ENCODE measurements around the gene ANKRD60.

The ANKRD60 gene

GRCh38 chr20:58198901-58199355 lies 29.5 kb downstream of the ANKRD60 start:
- in situ Hi-C loops (cut with MboI; ENCODE audit: low sequenced_read_pairs) = loop anchor here (25.0 kb wide), 1 partner anchor 587 kb away; the partner anchor contains the start of gene ZBP1

DNA sequence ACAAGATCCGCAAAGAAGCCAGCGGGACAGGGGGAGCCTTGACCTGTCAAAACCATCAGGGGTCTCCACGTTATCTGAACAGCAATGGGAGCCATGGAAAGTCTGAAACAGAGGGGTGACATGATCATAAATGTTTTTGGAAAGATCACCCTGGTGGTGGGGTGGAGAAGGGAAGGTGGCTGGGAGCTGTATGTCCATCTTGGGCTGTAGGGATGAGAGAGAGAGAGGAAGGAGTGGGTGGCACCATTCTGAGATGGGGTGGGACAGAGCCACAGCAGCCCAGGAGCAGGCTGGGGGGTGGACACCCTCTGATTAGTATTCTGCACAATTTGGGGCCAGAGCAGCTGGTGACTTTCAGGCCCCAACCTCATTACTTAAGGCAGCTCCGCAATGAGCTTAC lies 30.1 kb downstream of the ANKRD60 start:
- in situ Hi-C loops (cut with MboI; ENCODE audit: low sequenced_read_pairs) = loop anchor here (25.0 kb wide), 1 partner anchor 586 kb away; the partner anchor contains the start of gene ZBP1

- in situ Hi-C loops (cut with MboI; ENCODE audit: low sequenced_read_pairs) = loop anchor here (25.0 kb wide), 1 partner anchor 585 kb away; the partner anchor contains the start of gene ZBP1
Measured at GRCh38 chr20:58197185-58197469, 31.3 kb downstream of the ANKRD60 start.

DNA sequence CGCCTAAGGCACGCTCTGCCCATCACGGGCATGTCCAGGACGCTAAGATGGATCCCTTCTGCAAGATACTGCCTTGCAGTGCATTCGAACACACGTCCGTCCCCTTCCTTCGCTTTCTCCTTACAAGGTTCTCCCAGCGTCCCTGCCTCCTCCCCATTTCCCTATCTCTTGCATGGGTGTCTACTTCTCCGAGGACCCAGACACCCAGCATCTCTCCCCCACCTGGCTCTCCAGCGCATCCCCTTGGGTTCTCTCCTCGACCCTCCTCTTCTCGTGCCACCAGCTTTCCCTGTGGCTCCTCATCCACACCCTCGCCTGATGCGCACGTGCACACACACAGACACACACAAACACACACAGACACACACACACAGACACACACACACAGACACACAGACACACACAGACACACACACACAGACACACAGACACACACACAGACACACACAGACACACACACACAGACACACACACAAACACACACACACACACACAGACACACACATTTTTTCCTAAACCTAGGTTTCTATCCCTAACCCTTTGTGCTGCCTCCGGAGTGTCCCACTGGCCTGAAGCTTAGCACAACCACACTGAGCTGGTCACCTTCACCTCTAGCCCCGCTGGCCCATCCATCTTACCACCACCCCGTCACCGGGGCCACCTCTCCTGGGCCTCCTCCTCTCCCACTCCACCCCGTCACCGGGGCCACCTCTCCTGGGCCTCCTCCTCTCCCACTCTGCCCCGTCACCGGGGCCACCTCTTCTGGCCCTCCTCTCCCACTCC lies 31.9 kb downstream of the ANKRD60 start:
- in situ Hi-C loops (cut with MboI; ENCODE audit: low sequenced_read_pairs) = loop anchor here (25.0 kb wide), 1 partner anchor 584 kb away; the partner anchor contains the start of gene ZBP1

DNA sequence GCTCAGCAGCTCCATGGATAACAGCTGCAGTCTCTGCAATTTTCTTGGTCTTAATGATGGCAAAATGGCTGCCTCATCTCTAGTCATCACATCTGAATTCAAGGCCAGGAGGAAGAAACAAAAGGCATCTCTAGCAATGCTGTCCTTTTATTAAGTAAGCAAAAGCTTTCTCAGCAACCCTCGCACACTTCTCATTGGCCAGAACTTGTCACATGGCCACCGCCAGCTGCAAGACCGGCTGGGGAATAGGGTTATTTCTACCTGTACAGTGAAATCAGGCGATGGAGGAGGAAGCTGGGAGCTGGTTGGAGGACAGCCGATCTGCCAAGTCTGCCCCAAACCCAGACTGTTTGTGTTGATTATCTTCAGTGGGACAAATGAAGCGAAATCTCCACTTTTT lies 33.4 kb downstream of the ANKRD60 start:
- in situ Hi-C loops (cut with MboI; ENCODE audit: low sequenced_read_pairs) = loop anchor here (25.0 kb wide), 1 partner anchor 583 kb away; the partner anchor contains the start of gene ZBP1

GRCh38 chr20:58194175-58194791 lies 34.2 kb downstream of the ANKRD60 start:
- in situ Hi-C loops (cut with MboI; ENCODE audit: low sequenced_read_pairs) = loop anchor here (25.0 kb wide), 1 partner anchor 582 kb away; the partner anchor contains the start of gene ZBP1

DNA sequence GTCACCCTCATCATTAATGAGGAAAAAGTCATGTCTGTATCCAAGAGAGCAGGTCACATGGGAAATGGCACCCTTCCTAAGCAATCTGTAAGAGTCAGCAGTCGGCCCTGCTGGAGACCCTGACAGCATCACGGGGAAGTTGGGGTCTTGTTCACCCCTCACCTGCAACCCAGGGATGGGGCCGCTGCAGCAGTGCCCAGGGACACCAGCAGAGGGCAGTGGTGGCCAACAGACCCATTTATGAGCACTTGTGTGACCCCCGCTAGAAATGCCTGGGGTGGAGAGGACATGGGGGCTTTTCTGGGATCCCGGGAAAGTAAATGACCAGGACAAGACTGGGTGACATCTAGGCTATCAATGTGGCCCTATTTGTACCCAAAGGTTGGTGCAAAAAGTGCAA lies 35.9 kb downstream of the ANKRD60 start:
- in situ Hi-C loops (cut with MboI; ENCODE audit: low sequenced_read_pairs) = loop anchor here (25.0 kb wide), 1 partner anchor 580 kb away; the partner anchor contains the start of gene ZBP1

GRCh38 chr20:58192065-58192464 lies 36.4 kb downstream of the ANKRD60 start:
- in situ Hi-C loops (cut with MboI; ENCODE audit: low sequenced_read_pairs) = loop anchor here (25.0 kb wide), 1 partner anchor 580 kb away; the partner anchor contains the start of gene ZBP1

DNA sequence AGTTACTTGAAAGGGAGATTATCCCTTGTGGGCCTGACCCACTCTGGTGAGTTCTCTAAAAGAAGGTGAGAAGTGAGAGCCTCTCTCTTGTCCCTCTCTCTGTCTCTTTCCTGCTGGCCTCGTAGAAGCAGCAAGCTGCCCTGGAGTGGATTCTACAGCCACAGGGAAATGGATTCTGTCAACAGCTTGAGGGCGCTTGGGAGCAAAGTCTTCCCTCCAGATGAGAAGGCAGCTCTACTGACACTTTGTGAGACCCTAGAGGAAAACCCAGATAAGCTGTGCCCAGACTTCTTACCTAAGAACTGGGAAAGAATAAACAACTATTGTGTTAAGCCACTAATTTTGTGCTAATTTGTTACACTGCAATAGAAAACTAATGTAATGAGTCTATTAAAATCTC lies 39.9 kb downstream of the ANKRD60 start:
- in situ Hi-C loops (cut with MboI; ENCODE audit: low sequenced_read_pairs) = loop anchor here (25.0 kb wide), 1 partner anchor 576 kb away; the partner anchor contains the start of gene ZBP1

GRCh38 chr20:58184984-58185383 lies 43.5 kb downstream of the ANKRD60 start:
- in situ Hi-C loops (cut with MboI; ENCODE audit: low sequenced_read_pairs) = loop anchor here (25.0 kb wide), 1 partner anchor 573 kb away; the partner anchor contains the start of gene ZBP1

DNA sequence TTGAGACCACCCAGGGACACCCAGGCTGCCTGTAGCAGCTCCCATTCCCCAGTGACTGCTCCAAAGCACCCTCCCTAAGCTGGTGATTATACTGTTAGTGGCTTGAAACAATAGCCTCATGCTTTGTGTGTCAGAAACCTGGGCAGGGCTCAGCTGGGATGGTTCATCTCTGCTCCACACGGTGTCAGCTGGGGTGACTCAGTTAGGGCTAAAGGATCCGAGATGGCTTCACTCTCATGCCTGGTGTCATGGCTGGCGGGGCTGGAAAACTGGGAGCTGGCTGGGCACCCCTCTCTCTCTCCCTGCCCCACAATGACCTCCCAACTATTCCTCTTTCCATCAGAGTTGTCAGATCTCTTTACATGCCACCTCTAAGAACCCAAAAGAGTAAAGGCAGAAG lies 44.4 kb downstream of the ANKRD60 start:
- in situ Hi-C loops (cut with MboI; ENCODE audit: low sequenced_read_pairs) = loop anchor here (25.0 kb wide), 1 partner anchor 572 kb away; the partner anchor contains the start of gene ZBP1

- in situ Hi-C loops (cut with MboI; ENCODE audit: low sequenced_read_pairs) = loop anchor here (25.0 kb wide), 1 partner anchor 570 kb away; the partner anchor contains the start of gene ZBP1
Measured at GRCh38 chr20:58182521-58183140, 45.8 kb downstream of the ANKRD60 start.

DNA sequence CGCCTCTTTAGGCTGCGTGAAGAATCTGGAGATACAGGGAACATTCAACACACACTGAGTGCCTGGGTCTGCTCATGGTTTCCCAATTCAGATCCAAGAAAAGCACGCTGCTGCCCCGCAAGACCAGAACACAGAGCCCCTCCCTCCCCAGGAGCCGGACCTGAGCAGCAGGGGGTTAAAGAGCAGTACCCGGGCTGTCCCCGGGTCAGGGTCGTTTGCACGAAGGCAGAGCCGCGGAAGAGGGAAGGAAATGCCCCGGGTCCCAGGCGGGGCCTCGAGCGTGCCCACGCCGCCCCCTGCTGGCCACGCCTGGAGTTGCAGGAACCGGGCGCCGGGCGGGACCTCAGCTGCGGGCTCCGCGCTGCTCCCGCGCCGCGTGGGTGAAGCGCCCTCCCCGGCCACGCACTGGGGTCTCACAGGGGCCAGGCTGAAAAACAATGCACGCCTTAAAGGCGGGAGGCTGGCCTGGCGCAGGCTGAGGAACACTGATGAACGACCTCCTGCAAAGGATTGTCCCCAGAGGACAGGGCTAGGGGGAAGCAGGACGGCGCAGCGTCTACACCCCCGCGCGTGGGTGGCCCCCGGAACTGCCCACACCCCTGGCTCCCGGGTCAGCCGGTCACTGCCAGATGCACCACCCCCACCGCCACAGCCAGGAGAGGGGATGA lies 48.9 kb downstream of the ANKRD60 start:
- in situ Hi-C loops (cut with MboI; ENCODE audit: low sequenced_read_pairs) = loop anchor here (25.0 kb wide), 1 partner anchor 567 kb away; the partner anchor contains the start of gene ZBP1

DNA sequence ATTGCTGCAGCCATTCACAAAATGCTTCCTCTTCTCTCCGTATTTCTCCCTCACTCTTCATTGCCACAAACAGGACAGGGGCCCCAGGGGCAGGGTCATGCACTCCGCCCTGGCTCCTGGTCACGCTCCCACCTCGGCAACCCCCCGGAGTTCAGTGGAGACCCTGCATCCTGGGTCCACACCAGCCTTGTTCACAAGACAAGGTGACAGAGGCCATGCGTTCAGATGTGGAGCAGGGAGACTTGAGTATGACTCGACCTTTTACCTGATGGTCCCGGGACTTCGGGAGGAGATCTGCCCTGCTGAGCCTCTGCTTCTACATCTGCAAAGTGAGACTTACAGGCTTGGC lies 49.4 kb downstream of the ANKRD60 start:
- in situ Hi-C loops (cut with MboI; ENCODE audit: low sequenced_read_pairs) = loop anchor here (25.0 kb wide), 1 partner anchor 567 kb away; the partner anchor contains the start of gene ZBP1

- in situ Hi-C loops (cut with MboI; ENCODE audit: low sequenced_read_pairs) = loop anchor here (25.0 kb wide), 1 partner anchor 565 kb away; the partner anchor contains the start of gene ZBP1
Measured at GRCh38 chr20:58177799-58178198, 50.7 kb downstream of the ANKRD60 start.

- in situ Hi-C loops (cut with MboI; ENCODE audit: low sequenced_read_pairs) = loop anchor here (25.0 kb wide), 1 partner anchor 564 kb away; the partner anchor contains the start of gene ZBP1
Measured at GRCh38 chr20:58175836-58176235, 52.6 kb downstream of the ANKRD60 start.

DNA sequence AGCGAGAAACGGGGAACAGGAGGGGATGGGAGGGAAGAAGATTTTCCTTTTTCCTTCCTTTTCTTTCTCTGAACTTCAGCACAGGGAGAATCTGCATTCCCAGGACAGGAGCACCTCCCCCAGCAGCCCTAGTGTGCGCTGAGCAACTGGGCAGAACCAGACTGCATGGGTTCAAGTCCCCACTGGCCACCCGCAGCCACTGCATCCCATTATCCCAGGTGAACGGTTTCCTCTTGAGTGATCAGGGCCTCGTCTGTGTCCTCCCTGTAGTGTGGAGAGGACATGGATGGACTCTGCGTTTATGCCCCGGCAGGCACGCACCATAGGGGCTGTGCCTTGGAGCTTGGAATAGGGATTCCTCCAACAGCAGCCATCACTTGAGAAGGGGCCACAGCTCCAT lies 53.0 kb downstream of the ANKRD60 start:
- in situ Hi-C loops (cut with MboI; ENCODE audit: low sequenced_read_pairs) = loop anchor here (25.0 kb wide), 1 partner anchor 563 kb away; the partner anchor contains the start of gene ZBP1

DNA sequence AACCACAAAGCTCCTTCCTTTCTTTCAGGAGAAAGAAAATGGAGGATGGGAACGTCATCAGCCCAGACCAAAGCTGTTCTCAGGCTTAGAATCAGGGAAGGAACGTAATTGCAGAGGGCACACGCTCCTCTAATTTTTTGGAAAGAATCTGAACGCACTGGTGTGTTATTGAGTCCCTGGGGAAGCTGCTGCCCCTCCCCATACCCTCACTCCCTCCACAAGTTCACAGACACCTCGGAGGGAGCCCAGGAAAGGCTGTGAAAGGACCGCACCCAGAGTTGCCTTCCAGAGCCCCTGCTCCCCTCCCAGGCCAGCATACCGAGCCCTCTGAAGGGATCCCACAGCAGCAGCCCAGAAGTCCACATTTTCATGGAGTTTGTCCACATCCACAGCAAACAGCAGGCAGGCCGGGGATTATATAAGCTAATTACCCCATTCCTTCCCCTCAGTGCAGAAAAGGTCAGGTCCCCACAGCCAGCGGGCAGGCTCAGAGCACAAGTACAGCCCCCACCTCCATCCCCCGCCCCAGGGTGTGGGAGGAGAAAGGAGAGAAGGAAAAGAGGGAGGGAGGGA lies 53.7 kb downstream of the ANKRD60 start:
- in situ Hi-C loops (cut with MboI; ENCODE audit: low sequenced_read_pairs) = loop anchor here (25.0 kb wide), 1 partner anchor 562 kb away; the partner anchor contains the start of gene ZBP1

DNA sequence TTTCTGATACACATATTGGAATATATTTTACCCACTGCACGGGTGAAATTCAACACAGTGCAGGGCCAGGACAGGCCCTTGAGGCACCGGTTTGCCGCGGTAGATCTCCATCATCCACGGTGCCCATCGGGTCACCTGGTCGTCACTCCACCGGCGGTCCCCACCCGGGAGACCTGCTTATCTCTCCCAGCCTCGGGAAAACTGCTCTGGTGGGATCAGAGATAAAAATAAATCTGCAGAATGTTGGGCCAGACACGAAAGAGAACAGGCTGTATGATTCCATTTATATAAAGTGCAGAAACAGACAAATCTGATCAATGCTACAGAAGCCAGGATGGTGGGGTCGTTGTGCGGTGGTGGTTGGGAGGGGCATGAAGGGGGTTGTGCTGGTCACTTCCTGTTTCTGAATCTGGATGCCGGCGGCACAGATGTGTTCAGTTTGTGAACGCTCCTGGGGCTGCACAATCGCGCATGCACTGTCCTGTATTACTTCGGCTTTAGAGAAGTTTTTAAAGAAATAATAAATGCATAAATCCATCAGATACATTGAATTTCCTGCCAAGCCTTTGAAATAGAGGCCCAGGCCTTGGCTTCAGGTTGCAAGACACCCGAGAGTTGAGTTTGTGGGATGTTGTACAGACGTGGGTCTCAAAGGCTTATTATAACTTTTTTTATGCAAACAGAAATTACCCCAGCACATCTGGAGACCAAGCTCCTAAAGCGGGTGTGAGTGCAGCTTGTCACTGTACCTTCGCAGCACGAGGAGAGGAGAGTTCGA lies 54.3 kb downstream of the ANKRD60 start:
- in situ Hi-C loops (cut with MboI; ENCODE audit: low sequenced_read_pairs) = no loop called here
